OCI-LY3 (cell line): Measurements from ENCODE around the gene TSPO2.
"Not testable (repeated sequence)": the region's sequence is repeated elsewhere in the genome, so short reads cannot be mapped to it uniquely, and the experiment has no call there.

Source experiments
- H2AFZ ChIP-seq: fragments of 200-600, 300-600 bp; shearing (Covaris generic); 2 replicates; pipeline ENCODE4 v1.6.0; 2014; ENCODE audit warnings: antibody characterized with exemption, low read depth, low read length
- H3K27ac ChIP-seq: fragments of 200-600, 300-600 bp; sonication (generic); 2 replicates; pipeline ENCODE4 v1.5.1; 2014; ENCODE audit warnings: mild to moderate bottlenecking, low read length, moderate library complexity, mixed read lengths
- H3K27me3 ChIP-seq: fragments of 200-600, 300-600 bp; sonication (generic); 2 replicates; pipeline ENCODE4 v1.6.1; 2014; ENCODE audit warnings: low read depth, low read length, mixed read lengths
- H3K36me3 ChIP-seq: fragments of 200-600, 300-600 bp; sonication (generic); replicated peaks from 2 replicates; pipeline ENCODE3; 2014; ENCODE audit warnings: low read depth, low read length, mixed read lengths
- H3K4me1 ChIP-seq: fragments of 300-600, 200-600 bp; sonication (generic); 2 replicates; pipeline ENCODE4 v1.6.1; 2014; ENCODE audit warnings: low read length, mixed read lengths
- H3K4me2 ChIP-seq: fragments of 200-600, 300-600 bp; sonication (generic); 2 replicates; pipeline ENCODE4 v1.6.1; 2014; ENCODE audit warnings: low read length, mixed read lengths
- H3K4me3 ChIP-seq: fragments of 300-600, 200-600 bp; sonication (generic); 2 replicates; pipeline ENCODE4 v1.5.1; 2014; ENCODE audit warnings: antibody characterized with exemption, mild to moderate bottlenecking, low read length, moderate library complexity
- H3K79me2 ChIP-seq: fragments of 300-600, 200-600 bp; shearing (Covaris generic); 2 replicates; pipeline ENCODE4 v1.6.1; 2014; ENCODE audit warnings: mild to moderate bottlenecking, low read length, mixed read lengths
- H3K9ac ChIP-seq: fragments of 300-600, 200-600 bp; shearing (Covaris generic); 2 replicates; pipeline ENCODE4 v1.6.0; 2014; ENCODE audit warnings: mild to moderate bottlenecking, low read length, moderate library complexity
- H3K9me3 ChIP-seq: fragments of 200-600, 300-600 bp; shearing (Covaris generic); 2 replicates; pipeline ENCODE4 v1.6.1; 2014; ENCODE audit warnings: low read length, mixed read lengths; ENCODE audit not compliant: insufficient read depth
- H4K20me1 ChIP-seq: fragments of 200-600, 300-600 bp; sonication (generic); 2 replicates; pipeline ENCODE4 v1.6.1; 2016; ENCODE audit warnings: low read length, mixed read lengths; ENCODE audit not compliant: insufficient read depth
- CTCF ChIP-seq: fragments of 200-600, 300-600 bp; sonication (generic); IDR thresholded peaks from 2 replicates; pipeline ENCODE4 v1.5.1; 2014; ENCODE audit warnings: antibody characterized with exemption, low read length, low read depth
- EZH2phosphoT487 ChIP-seq: fragments of 200-600 bp; shearing (Covaris generic); IDR thresholded peaks from 2 replicates; pipeline ENCODE4 v1.6.1; 2018; ENCODE audit warnings: antibody characterized with exemption, mixed run types, low read depth

The TSPO2 gene

GRCh38 chr6:41013466-41014153, 28.7 kb upstream of the TSPO2 start:
- H2AFZ ChIP-seq, result no peak overlapping the region
- no peak overlapping the region for H3K27ac ChIP-seq
- H3K4me3 ChIP-seq, result no peak overlapping the region
- H3K36me3 ChIP-seq, result no peaks in the 10 kb centered on the region
- H3K79me2 ChIP-seq, result no peaks in the 10 kb centered on the region
- H3K4me2 ChIP-seq, result no peak overlapping the region
- no peaks in the 10 kb centered on the region for H4K20me1 ChIP-seq
- peaks cover 9% of the 10 kb centered on the region; the same call in 1 of the 2 replicates for H3K27me3 ChIP-seq
- no peak overlapping the region for H3K9ac ChIP-seq
- no peak for TF ChIP-seq CTCF
- TF ChIP-seq EZH2phosphoT487, result no peak
- H3K4me1 ChIP-seq, result no peaks in the 10 kb centered on the region
- no peaks in the 10 kb centered on the region for H3K9me3 ChIP-seq

- Histone ChIP-seq H3K9ac (no peak overlapping the region), H3K9me3 (no peaks in the 10 kb centered on the region), H3K4me1 (no peaks in the 10 kb centered on the region), H2AFZ (no peak overlapping the region), H3K36me3 (no peaks in the 10 kb centered on the region), H3K79me2 (no peaks in the 10 kb centered on the region), H3K27ac (no peak overlapping the region), H3K4me2 (no peak overlapping the region), H3K4me3 (no peak overlapping the region), H3K27me3 (0 out of 2 replicates have a peak, but pooled peaks cover 4% of the 10 kb centered on the region), H4K20me1 (no peaks in the 10 kb centered on the region)
- no peak for TF ChIP-seq EZH2phosphoT487
- no peak for TF ChIP-seq CTCF
These were observed 27.5 kb upstream of the TSPO2 start for GRCh38 chr6:41014780-41015179.

- not testable (repeated sequence) for H3K36me3 ChIP-seq, H3K9ac ChIP-seq
These were observed 26.4 kb upstream of the TSPO2 start for GRCh38 chr6:41015860-41016259.

GRCh38 chr6:41017663-41018062, 24.6 kb upstream of the TSPO2 start:
- Histone ChIP-seq H3K4me3 (no peak overlapping the region), H3K79me2 (no peaks in the 10 kb centered on the region), H4K20me1 (no peaks in the 10 kb centered on the region), H3K9ac (no peak overlapping the region), H2AFZ (no peak overlapping the region), H3K4me2 (no peak overlapping the region), H3K4me1 (no peaks in the 10 kb centered on the region), H3K27ac (no peak overlapping the region), H3K36me3 (no peaks in the 10 kb centered on the region), H3K9me3 (no peaks in the 10 kb centered on the region), H3K27me3 (no peaks in the 10 kb centered on the region)
- no peak for TF ChIP-seq CTCF
- TF ChIP-seq EZH2phosphoT487, result no peak

More at GRCh38 chr6:41015860-41016259, 26.4 kb upstream of the TSPO2 start:
- H3K79me2 ChIP-seq, H3K27me3 ChIP-seq, H3K9me3 ChIP-seq, H3K4me1 ChIP-seq, H4K20me1 ChIP-seq, H3K4me2 ChIP-seq, H3K27ac ChIP-seq, H2AFZ ChIP-seq, H3K4me3 ChIP-seq: not testable (repeated sequence)
